SU-DHL-6 (cell line): Measurements from ENCODE around the gene SDC3.

Source experiments
- H2AFZ ChIP-seq: fragments of 200-600 bp; sonication (generic); 2 replicates; pipeline ENCODE4 v1.6.1; 2014; ENCODE audit warnings: low read depth, mild to moderate bottlenecking, moderate library complexity, mixed read lengths, antibody characterized with exemption, low read length; ENCODE audit not compliant: severe bottlenecking
- H3F3A ChIP-seq: fragments of 200-600 bp; shearing (Covaris generic); 2 replicates; pipeline ENCODE4 v1.6.0; 2016; ENCODE audit warnings: antibody characterized with exemption, mild to moderate bottlenecking; ENCODE audit not compliant: insufficient read depth
- H3K27ac ChIP-seq: fragments of 200-600 bp; sonication (generic); 2 replicates; pipeline ENCODE4 v1.5.1; 2016; ENCODE audit warnings: low read depth, mild to moderate bottlenecking, low read length, moderate library complexity, mixed read lengths
- H3K27me3 ChIP-seq: fragments of 200-600 bp; sonication (generic), shearing (Covaris generic); 2 replicates; pipeline ENCODE4 v1.6.0; 2014; ENCODE audit warnings: mild to moderate bottlenecking, low read length
- H3K36me3 ChIP-seq: fragments of 200-600 bp; sonication (generic); 2 replicates; pipeline ENCODE4 v1.6.1; 2014; ENCODE audit warnings: mild to moderate bottlenecking, low read length, mixed read lengths
- H3K4me2 ChIP-seq: fragments of 300-600, 200-600 bp; shearing (Covaris generic), sonication (generic); 2 replicates; pipeline ENCODE4 v1.6.0; 2014; ENCODE audit warnings: low read length, low read depth, mild to moderate bottlenecking; ENCODE audit not compliant: poor library complexity, severe bottlenecking
- H3K4me3 ChIP-seq: fragments of 200-600 bp; sonication (generic); 2 replicates; pipeline ENCODE4 v1.5.1; 2014; ENCODE audit warnings: antibody characterized with exemption, low read length, mild to moderate bottlenecking, mixed read lengths; ENCODE audit not compliant: insufficient read depth, poor library complexity, severe bottlenecking
- H3K79me2 ChIP-seq: fragments of 200-600 bp; sonication (generic); 2 replicates; pipeline ENCODE4 v1.6.1; 2014; ENCODE audit warnings: mild to moderate bottlenecking, low read length, moderate library complexity; ENCODE audit not compliant: insufficient read depth
- H3K9ac ChIP-seq: fragments of 200-600 bp; sonication (generic); 2 replicates; pipeline ENCODE4 v1.7.0; 2014; ENCODE audit warnings: mild to moderate bottlenecking, low read length
- H3K9me2 ChIP-seq: fragments of 200-600 bp; sonication (generic); replicated peaks from 2 replicates; pipeline ENCODE4 v1.6.1; 2014; ENCODE audit warnings: low read length; ENCODE audit not compliant: insufficient read depth
- H3K9me3 ChIP-seq: fragments of 200-600 bp; sonication (generic); 2 replicates; pipeline ENCODE4 v1.6.1; 2014; ENCODE audit warnings: low read length, mixed read lengths; ENCODE audit not compliant: insufficient read depth
- H4K20me1 ChIP-seq: fragments of 200-600 bp; sonication (generic); 2 replicates; pipeline ENCODE4 v1.6.1; 2014; ENCODE audit warnings: low read depth, mild to moderate bottlenecking, antibody characterized with exemption, low read length, moderate library complexity, mixed read lengths
- EZH2phosphoT487 ChIP-seq: fragments of 200-600 bp; sonication (generic), shearing (Covaris generic); conservative IDR thresholded peaks from 2 replicates; pipeline ENCODE4 v1.6.1; 2018; ENCODE audit warnings: mild to moderate bottlenecking, antibody characterized with exemption, low read length, moderate library complexity, mixed read lengths
- TF ChIP-seq, protein P1 (sequence below): fragments of 200-600 bp; sonication (generic); IDR thresholded peaks from one replicate; pipeline ENCODE4 v1.5.1; 2017; ENCODE audit warnings: antibody characterized with exemption, mild to moderate bottlenecking, low read length, moderate library complexity; ENCODE audit not compliant: insufficient read depth, poor library complexity, severe bottlenecking

The SDC3 gene

GRCh38 chr1:30893776-30894507 lies 14.6 kb downstream of the SDC3 start:
- Histone ChIP-seq H3K36me3 (no peaks in the 10 kb centered on the region), H3K79me2 (no peaks in the 10 kb centered on the region), H4K20me1 (no peaks in the 10 kb centered on the region), H3K4me2 (no peak overlapping the region), H3F3A (no peaks in the 10 kb centered on the region), H3K4me3 (no peak overlapping the region), H2AFZ (no peak overlapping the region), H3K27ac (no peak overlapping the region), H3K27me3 (no peaks in the 10 kb centered on the region), H3K9me2 (no peaks in the 10 kb centered on the region), H3K9ac (no peak overlapping the region), H3K9me3 (no peaks in the 10 kb centered on the region)
- TF ChIP-seq, protein P1, sequence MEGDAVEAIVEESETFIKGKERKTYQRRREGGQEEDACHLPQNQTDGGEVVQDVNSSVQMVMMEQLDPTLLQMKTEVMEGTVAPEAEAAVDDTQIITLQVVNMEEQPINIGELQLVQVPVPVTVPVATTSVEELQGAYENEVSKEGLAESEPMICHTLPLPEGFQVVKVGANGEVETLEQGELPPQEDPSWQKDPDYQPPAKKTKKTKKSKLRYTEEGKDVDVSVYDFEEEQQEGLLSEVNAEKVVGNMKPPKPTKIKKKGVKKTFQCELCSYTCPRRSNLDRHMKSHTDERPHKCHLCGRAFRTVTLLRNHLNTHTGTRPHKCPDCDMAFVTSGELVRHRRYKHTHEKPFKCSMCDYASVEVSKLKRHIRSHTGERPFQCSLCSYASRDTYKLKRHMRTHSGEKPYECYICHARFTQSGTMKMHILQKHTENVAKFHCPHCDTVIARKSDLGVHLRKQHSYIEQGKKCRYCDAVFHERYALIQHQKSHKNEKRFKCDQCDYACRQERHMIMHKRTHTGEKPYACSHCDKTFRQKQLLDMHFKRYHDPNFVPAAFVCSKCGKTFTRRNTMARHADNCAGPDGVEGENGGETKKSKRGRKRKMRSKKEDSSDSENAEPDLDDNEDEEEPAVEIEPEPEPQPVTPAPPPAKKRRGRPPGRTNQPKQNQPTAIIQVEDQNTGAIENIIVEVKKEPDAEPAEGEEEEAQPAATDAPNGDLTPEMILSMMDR: no peak
- no peak for TF ChIP-seq EZH2phosphoT487

- Histone ChIP-seq H3K36me3 (no peaks in the 10 kb centered on the region), H4K20me1 (no peaks in the 10 kb centered on the region), H3K27ac (no peak overlapping the region), H2AFZ (no peak overlapping the region), H3K9me3 (no peaks in the 10 kb centered on the region), H3K27me3 (no peaks in the 10 kb centered on the region), H3K9ac (no peak overlapping the region), H3F3A (no peaks in the 10 kb centered on the region), H3K4me3 (no peak overlapping the region), H3K9me2 (no peaks in the 10 kb centered on the region), H3K79me2 (no peaks in the 10 kb centered on the region), H3K4me2 (no peak overlapping the region)
- TF ChIP-seq EZH2phosphoT487: no peak
- TF ChIP-seq, protein P1: no peak
Measured at GRCh38 chr1:30892671-30893073, 15.9 kb downstream of the SDC3 start.

GRCh38 chr1:30891227-30891552 lies 17.4 kb downstream of the SDC3 start:
- H2AFZ ChIP-seq: no peak overlapping the region
- H3F3A ChIP-seq: no peaks in the 10 kb centered on the region
- H3K4me3 ChIP-seq: no peak overlapping the region
- H3K27me3 ChIP-seq: no peaks in the 10 kb centered on the region
- H3K9me3 ChIP-seq: no peaks in the 10 kb centered on the region
- no peak overlapping the region for H3K9ac ChIP-seq
- no peaks in the 10 kb centered on the region for H3K9me2 ChIP-seq
- H3K4me2 ChIP-seq: no peak overlapping the region
- no peaks in the 10 kb centered on the region for H4K20me1 ChIP-seq
- H3K36me3 ChIP-seq: no peaks in the 10 kb centered on the region
- H3K79me2 ChIP-seq: no peaks in the 10 kb centered on the region
- no peak overlapping the region for H3K27ac ChIP-seq
- TF ChIP-seq, protein P1: no peak
- TF ChIP-seq EZH2phosphoT487: no peak
